Endothelial cell of hepatic sinusoid (primary cell): Measurements from ENCODE around the gene E2F7.

Experiments used
- in situ Hi-C: cut with HindIII; loops from 2 replicates; pipeline ENCODE4 v1.10.0; 2017; ENCODE audit warnings: low sequenced_read_pairs

E2F7 gene

DNA sequence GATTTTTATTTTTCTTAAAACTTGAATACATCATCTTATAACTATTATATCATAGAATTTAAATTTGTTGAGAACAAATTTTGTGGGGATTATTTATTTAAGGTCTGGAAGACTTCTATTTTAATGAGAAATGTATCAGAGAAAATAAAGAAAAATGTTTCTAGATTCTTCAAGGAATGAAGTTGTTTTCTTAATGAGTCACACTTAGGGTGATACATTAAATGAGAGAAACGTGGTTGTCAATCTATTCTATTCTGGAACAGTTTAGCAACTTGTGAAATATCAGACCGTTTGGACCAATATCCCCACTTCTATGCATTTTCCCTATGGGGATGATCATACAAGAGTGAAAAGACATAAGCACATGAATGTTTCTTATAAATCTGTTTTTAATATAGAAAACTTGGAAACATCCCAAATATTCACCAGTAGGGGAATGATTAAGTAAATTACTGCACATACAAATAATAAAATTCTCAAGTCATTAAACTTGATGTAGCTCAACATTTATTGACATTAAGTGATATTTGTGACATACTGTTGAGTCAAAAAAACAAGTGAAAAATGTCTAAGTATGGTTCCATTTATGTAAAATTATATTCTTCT is 88.5 kb downstream of the E2F7 start:
- in situ Hi-C loops, result no loop called here
